NCI-H446 (cell line): ENCODE measurements around the gene AKR1C1.
"Not testable (repeated sequence)": the region's sequence is repeated elsewhere in the genome, so short reads cannot be mapped to it uniquely, and the experiment has no call there.

Source experiments
- DNase-seq, 2 experiments: peaks; one replicate each; lab custom pipeline; 2025; lab: John Stamatoyannopoulos, UW

The AKR1C1 gene

DNA sequence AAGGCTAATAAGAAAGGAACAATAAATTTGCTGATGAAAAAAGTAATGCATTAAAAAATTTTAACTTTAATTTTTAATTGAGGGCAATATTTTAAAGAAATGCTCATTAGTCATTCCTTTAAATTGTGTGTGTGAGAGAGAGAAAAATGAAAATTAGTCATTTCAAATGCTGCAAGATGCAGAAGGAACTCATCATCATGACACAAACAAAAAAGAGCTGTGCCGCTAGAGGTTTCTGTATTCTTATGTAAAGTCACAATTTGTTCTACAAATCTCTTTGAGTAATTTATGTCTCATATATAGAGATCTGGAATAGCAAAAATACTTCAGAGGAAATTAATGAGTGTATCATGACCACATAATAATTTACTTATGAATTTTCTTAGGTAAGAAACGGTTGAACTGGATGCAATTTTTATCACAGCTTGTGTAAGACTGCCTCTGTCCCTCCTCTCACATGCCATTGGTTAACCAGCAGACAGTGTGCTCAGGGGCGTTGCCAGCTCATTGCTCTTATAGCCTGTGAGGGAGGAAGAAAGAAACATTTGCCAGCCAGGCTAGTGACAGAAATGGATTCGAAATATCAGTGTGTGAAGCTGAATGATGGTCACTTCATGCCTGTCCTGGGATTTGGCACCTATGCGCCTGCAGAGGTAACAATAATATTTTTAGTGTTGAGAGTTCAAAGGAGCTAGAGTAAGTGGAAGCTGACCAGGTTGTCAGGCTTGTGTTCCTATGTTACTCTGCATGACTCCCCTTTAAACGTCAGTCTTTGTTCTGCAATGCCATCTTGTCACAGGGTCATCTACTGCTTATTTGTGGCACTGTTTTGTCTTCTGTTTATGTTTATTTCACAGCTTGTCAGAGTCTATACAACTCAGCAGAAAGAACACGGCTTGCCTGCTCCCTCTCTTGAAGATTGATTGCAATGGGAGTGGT, at the start of gene AKR1C1:
Gene AKR1C1 (plus strand): TSS at position 540 of the 939 bp plus-strand sequence. CDS start 30 bp downstream, at position 570.
- not testable (repeated sequence) for DNase-seq

DNA sequence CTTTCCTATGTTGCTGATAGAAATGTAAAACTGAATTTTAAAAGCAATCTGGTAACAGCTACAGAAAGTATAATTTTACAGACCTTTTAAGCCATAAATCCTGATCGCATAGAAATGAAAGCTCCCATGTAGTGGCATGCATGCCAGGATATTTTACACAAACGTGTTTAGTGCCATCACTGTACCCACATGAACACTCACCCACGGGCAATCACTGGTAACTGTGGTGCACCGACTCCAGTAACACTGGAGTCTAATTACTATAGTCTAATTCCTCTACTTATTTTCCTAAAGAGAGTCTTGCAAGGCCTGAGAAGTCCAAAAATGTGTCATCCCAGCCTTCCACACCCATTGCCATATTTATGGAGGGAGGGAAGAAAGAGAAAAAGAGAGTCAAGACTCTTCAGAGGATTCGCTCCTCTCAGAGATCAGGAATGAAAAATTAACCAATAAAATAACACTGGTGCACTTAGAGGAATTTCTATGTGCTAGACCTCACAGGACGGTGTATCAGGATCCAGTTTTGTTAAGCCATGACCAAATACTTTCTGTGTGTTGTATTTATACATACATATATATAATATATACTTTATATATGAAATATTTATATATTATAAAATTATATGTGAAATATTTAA, 48.9 kb upstream of the AKR1C1 start:
- no peak for DNase-seq

DNA sequence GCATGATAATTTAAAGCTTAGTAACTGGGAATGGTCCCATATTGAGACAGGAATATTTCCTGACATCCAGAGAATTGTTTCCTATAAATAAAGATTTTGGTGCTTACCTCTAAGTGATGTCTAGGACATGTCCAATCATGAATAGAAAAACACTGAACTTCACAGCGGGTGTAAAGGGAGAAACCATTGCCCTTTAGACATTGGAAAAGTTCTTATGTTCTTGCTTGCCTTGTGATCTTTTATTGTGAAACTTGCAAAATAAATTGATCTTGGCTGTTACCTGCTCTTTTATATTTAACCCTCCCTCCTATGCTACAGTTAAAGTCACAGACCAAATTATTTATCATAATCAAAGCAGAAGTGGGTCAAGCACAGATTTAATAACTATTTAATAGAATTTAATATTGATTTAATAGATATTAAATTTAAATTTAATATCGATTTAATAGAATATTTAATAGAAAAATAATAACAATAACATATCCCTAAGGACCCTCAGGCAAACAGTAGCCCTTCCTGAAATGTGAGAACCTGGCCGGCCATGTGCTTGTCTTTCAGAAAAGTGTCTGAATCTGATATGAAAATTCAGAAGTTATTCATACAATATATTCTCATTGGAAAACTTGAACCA, 47.0 kb upstream of the AKR1C1 start:
- DNase-seq, result no peak

DNA sequence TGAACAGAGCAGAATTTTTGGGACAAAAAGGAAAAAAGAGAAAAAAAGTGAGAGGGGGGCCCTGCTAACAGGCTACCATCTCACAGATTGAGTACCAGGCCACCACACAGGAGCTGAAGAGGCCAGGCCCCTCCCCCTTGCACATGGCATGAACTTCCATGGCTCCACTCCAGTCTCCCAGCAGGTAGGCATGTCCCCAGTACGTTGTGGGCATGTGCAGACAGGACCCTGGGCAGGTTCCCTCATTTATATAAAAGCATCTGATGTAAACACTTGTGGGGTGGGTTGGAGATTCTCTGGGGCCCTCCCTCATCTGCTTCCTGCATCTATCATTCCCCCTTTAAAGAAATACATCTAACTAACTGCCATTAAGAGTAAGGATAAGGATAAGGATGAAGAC, 45.0 kb upstream of the AKR1C1 start:
- no peak for DNase-seq

GRCh38 chr10:4924482-4924881, 38.7 kb upstream of the AKR1C1 start:
- DNase-seq, result not testable (repeated sequence)

- DNase-seq, result no peak
Measured at GRCh38 chr10:4926400-4926799, 36.8 kb upstream of the AKR1C1 start.

DNA sequence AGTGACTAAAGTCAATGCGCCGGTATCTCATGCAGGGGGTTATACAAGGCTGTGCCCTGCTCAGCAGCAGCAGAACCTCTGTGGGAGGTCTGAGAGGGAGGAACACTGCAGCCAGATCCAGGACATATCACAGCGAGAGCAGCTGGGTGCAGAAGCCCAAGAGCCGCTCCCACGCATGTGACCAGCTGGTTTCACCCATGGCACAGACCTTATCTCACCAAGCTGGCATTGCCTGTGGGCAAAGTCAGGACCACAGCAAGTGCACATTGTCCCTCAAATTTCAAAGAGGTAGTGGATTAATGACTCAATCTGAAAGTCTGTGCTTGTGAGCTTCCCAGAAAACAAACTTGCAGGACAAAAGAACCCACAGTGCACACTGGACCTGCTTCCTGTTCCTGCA, 31.6 kb upstream of the AKR1C1 start:
- DNase-seq, result no peak

GRCh38 chr10:4934391-4934987, 28.7 kb upstream of the AKR1C1 start:
- no peak for DNase-seq

GRCh38 chr10:4937346-4937745, 25.9 kb upstream of the AKR1C1 start:
- no peak for DNase-seq

DNA sequence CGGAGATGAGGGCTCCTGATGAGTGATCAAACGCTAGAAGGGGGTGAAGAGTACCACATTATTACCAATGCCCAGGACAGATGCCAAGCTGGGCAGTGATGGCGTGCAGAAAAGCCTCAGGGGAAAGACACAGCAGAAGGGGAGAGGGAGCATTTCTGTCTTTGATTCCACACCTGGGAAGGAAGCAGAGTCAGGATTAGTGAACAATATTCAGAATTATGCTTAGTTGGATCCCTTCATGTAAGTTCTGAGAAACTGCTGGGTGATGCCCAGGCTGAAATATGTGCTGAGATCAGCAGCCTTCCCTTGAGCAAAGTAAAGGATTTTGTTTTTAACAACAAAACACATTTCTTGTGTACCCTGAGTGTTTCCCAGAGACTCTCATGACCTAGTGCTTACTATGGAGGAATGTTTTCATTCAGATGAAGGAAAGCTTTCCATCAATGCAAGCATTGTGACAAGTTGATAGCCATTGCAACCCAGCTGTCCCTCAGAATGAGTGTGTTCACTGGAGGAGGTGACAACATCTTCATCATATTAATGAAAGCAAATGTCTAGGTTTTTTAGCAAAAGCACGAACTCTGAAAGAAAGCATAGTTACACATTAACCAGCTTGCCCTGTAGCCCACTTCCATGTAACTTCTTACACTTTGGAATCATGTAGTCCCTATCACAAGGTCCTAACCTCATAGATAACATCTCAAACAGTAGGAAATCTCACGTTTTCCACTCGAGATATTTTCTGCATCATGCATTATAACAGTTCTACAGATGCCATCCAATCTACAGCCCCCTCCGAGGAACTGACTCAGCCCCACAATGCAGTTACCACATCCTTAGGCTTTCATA, 23.8 kb upstream of the AKR1C1 start:
- no peak for DNase-seq

DNA sequence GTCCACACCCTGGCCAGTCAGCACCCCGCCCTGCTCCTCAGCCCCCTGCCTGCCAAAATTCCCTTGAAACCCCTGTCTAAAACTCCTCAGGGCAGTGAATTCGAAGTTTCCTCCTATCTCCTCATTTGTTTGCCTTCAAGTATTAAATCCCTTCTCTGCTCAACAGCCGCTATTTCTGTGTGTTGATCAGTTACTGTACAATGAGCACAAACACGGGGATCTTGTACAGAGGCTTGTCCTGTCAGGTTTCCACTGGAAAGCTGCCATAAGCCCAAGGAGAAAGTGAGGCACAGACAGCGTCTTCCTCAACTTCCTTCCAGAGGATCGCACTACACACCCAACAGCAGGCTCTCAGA, 23.2 kb upstream of the AKR1C1 start:
- not testable (repeated sequence) for DNase-seq

GRCh38 chr10:4940909-4941308, 22.3 kb upstream of the AKR1C1 start:
- not testable (repeated sequence) for DNase-seq

- no peak for DNase-seq
Measured at GRCh38 chr10:4941540-4942330, 21.5 kb upstream of the AKR1C1 start.

GRCh38 chr10:4942931-4943330, 20.3 kb upstream of the AKR1C1 start:
- not testable (repeated sequence) for DNase-seq

- DNase-seq, result not testable (repeated sequence)
Measured at GRCh38 chr10:4943416-4943815, 19.8 kb upstream of the AKR1C1 start.

GRCh38 chr10:4943821-4944220, 19.4 kb upstream of the AKR1C1 start:
- DNase-seq, result no peak

DNA sequence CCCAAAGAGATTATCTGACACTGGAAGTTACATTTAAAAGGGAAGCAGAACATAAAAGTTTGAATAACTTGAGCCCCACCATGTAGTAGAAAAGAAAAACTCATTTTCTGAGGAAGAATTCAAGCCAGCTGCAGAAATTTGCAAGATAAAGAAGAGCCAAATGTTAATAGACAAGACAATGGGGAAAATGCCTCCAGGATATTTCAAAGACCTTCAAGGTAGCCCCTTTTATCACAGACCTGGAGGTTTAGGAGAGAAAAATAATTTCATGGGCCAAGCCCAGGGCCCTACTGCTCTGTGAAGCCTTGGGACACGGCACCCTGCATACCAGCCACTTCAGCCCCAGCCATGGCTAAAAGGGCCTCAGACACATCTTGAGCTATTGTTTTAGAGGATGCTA, 18.4 kb upstream of the AKR1C1 start:
- no peak for DNase-seq

DNA sequence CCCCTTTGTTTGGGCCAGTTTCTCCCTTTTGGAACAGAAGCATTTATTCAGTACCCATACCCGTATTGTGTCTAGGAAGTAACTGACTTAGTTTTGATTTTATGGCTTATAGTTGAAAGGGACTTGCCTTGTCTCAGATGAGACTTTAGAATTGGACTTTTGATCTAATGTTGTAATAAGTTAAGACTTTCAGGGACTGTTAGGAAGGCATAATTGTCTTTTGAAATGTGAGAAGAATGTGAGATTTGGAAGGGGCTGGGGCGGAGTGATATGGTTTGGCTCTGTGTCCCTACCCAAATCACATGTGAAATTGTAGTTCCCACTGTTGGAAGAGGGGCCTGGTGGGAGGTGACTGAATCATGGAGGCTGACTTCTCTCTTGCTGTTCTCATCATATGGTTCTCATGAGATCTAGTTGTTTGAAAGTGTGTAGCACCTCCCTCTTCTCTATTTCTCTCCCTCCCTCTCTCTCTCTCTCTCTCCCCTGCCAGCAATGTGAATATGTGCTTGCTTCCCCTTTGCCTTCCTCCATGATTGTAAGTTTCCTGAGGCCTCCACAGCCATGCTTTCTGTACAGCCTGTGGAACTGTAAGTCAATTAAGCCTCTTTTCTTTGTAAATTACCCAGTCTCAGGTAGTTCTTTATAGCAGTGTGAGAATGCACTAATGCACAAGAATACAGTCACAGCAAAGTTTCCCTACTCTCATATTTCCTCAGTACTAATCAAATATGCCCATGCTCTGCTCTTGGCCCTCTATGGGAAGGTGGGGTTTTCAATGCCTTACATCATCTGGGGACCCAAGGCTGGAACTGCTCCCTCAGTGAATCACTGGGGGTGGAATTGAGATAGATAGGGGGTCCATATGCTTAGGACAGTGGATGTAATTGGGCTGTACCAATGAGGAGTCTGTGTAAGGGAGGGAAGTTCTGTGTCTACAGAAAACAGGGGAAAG, 17.2 kb upstream of the AKR1C1 start:
- DNase-seq, result no peak

GRCh38 chr10:4947039-4947634, 16.1 kb upstream of the AKR1C1 start:
- no peak for DNase-seq
